Peyer's patch (tissue), 4 donors: ENCODE data around the gene AR.

ENCODE experiments used
- POLR2A ChIP-seq, 2 donors: fragments of 450-650 bp; IDR thresholded peaks; one replicate each; pipeline ENCODE4 v1.5.1; 2017; ENCODE audit warnings: antibody characterized with exemption in 2 of 2, mild to moderate bottlenecking in 2 of 2, moderate library complexity in 2 of 2
- TF ChIP-seq, protein P1 (sequence below), 6 experiments: fragments of 450-650 bp in 4 of 6; fragments of 200-600 bp in 2 of 6; sonication (generic) in 1 of 6; IDR thresholded peaks; one replicate each; pipeline ENCODE4 v1.5.1; 2017 to 2019; ENCODE audit warnings: antibody characterized with exemption in 6 of 6, mild to moderate bottlenecking in 3 of 6, moderate library complexity in 1 of 6

DNA sequence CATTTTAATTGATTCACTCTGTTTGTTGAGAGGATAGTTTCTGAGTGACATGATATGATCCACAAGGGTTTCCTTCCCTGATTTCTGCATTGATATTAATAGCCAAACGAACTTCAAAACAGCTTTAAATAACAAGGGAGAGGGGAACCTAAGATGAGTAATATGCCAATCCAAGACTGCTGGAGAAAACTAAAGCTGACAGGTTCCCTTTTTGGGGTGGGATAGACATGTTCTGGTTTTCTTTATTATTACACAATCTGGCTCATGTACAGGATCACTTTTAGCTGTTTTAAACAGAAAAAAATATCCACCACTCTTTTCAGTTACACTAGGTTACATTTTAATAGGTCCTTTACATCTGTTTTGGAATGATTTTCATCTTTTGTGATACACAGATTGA is 182.2 kb downstream of the AR start:
- TF ChIP-seq, protein P1, sequence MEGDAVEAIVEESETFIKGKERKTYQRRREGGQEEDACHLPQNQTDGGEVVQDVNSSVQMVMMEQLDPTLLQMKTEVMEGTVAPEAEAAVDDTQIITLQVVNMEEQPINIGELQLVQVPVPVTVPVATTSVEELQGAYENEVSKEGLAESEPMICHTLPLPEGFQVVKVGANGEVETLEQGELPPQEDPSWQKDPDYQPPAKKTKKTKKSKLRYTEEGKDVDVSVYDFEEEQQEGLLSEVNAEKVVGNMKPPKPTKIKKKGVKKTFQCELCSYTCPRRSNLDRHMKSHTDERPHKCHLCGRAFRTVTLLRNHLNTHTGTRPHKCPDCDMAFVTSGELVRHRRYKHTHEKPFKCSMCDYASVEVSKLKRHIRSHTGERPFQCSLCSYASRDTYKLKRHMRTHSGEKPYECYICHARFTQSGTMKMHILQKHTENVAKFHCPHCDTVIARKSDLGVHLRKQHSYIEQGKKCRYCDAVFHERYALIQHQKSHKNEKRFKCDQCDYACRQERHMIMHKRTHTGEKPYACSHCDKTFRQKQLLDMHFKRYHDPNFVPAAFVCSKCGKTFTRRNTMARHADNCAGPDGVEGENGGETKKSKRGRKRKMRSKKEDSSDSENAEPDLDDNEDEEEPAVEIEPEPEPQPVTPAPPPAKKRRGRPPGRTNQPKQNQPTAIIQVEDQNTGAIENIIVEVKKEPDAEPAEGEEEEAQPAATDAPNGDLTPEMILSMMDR (IDR thresholded peaks at IDR 0.05): no peak
- TF ChIP-seq POLR2A (IDR thresholded peaks at IDR 0.05): no peak
